ENCODE measurements around the gene RMRP.
"Not testable (repeated sequence)": the region's sequence is repeated elsewhere in the genome, so short reads cannot be mapped to it uniquely, and the experiment has no call there.

Gene RMRP

GRCh38 chr9:35664531-35665470 is 7.0 kb upstream of the RMRP start, which contains the start of gene ARHGEF39:
Gene ARHGEF39, minus strand, starts transcription at chr9:35665195. Its CDS starts 26 bp downstream, at chr9:35665169.
- no peak for DNase-seq

GRCh38 chr9:35662437-35662836 is 4.6 kb upstream of the RMRP start:
- no peak for DNase-seq

- DNase-seq, result no peak
Measured at GRCh38 chr9:35661756-35662350, 4.0 kb upstream of the RMRP start.

- no peak for DNase-seq
Measured at GRCh38 chr9:35660966-35661415, 3.2 kb upstream of the RMRP start.

- no peak for DNase-seq
Measured at GRCh38 chr9:35659340-35659739, 1.5 kb upstream of the RMRP start.

- DNase-seq, result no peak
Measured at GRCh38 chr9:35658968-35659220, 1.1 kb upstream of the RMRP start.

- DNase-seq, result no peak
Measured at GRCh38 chr9:35658137-35658967, 533 bp upstream of the RMRP start, which contains the start of gene CCDC107. Gene CCDC107, plus strand, starts transcription at chr9:35658292. Its CDS starts 88 bp downstream, at chr9:35658380.

- no peak for DNase-seq
Measured at GRCh38 chr9:35656831-35657545, 831 bp downstream of the RMRP start.

- DNase-seq, result no peak
Measured at GRCh38 chr9:35656348-35656747, 1.5 kb downstream of the RMRP start.

- no peak for DNase-seq
Measured at GRCh38 chr9:35653611-35654010, 4.2 kb downstream of the RMRP start.

GRCh38 chr9:35652829-35653209 is 5.0 kb downstream of the RMRP start:
- DNase-seq, result no peak

GRCh38 chr9:35651956-35652828 is 5.6 kb downstream of the RMRP start:
- no peak for DNase-seq

GRCh38 chr9:35650341-35651158 is 7.3 kb downstream of the RMRP start, which contains the start of gene SIT1:
Gene SIT1, minus strand, starts transcription at chr9:35650931. Its CDS starts 78 bp downstream, at chr9:35650853.
- DNase-seq, result no peak

- no peak for DNase-seq
Measured at GRCh38 chr9:35649431-35650340, 8.1 kb downstream of the RMRP start.

GRCh38 chr9:35646533-35647265 is 11.1 kb downstream of the RMRP start:
- DNase-seq, result peak; percentile 41

- DNase-seq, result no peak
Measured at GRCh38 chr9:35646153-35646532, 11.7 kb downstream of the RMRP start.

GRCh38 chr9:35645736-35646135 is 12.1 kb downstream of the RMRP start:
- not testable (repeated sequence) for DNase-seq

GRCh38 chr9:35643046-35643445 is 14.8 kb downstream of the RMRP start:
- DNase-seq, result no peak

- not testable (repeated sequence) for DNase-seq
Measured at GRCh38 chr9:35641478-35641877, 16.3 kb downstream of the RMRP start.

Measured in cortex of kidney (tissue), 1 donor.